Measurements from ENCODE around the gene MRGPRF.

The MRGPRF gene

GRCh38 chr11:69007975-69008381, 5.1 kb downstream of the MRGPRF start:
- Histone ChIP-seq H3K79me1 (ENCODE audit: low read length) (no peaks in the 10 kb centered on the region), H2AK5ac (ENCODE audit: low read length) (no peak overlapping the region), H3K27me3 (ENCODE audit: insufficient read depth, low read length, poor library complexity) (no peaks in the 10 kb centered on the region), H2BK5ac (ENCODE audit: low read length) (no peak overlapping the region), H2BK120ac (ENCODE audit: low read depth, low read length) (no peak overlapping the region), H3K4me2 (ENCODE audit: low read length) (no peak overlapping the region), H3K56ac (ENCODE audit: low read length) (no peak overlapping the region), H3K23ac (ENCODE audit: low read length) (no peak overlapping the region), H4K8ac (ENCODE audit: low read depth, low read length) (no peak overlapping the region), H3K79me2 (ENCODE audit: control insufficient read depth, insufficient read depth, low read length) (no peaks in the 10 kb centered on the region), H3K4me1 (ENCODE audit: control insufficient read depth, low read depth, low read length) (peaks cover 4% of the 10 kb centered on the region), H3K36me3 (ENCODE audit: control insufficient read depth, insufficient read depth, low read length) (no peaks in the 10 kb centered on the region), H3K27ac (ENCODE audit: low read depth, low read length) (no peak overlapping the region), H3K4me3 (ENCODE audit: low read length) (no peak overlapping the region), H3K9ac (ENCODE audit: low read length) (no peak overlapping the region), H2BK15ac (replicated peaks; ENCODE audit: low read depth) (no peak overlapping the region), H3K4ac (ENCODE audit: low read depth, low read length) (no peak overlapping the region), H4K5ac (ENCODE audit: low read length) (no peak overlapping the region), H3K18ac (ENCODE audit: low read length) (no peak overlapping the region)
- WGBS (ENCODE audit: extremely low coverage, insufficient coverage, low lambda C conversion rate): no CpG with 5 or more reads among the region's 8 CpGs
- DNase-seq: no peak

- Histone ChIP-seq H3K9ac (ENCODE audit: low read length) (no peak overlapping the region), H3K18ac (ENCODE audit: low read length) (no peak overlapping the region), H2BK120ac (ENCODE audit: low read depth, low read length) (no peak overlapping the region), H3K27ac (ENCODE audit: low read depth, low read length) (no peak overlapping the region), H4K5ac (ENCODE audit: low read length) (no peak overlapping the region), H3K79me1 (ENCODE audit: low read length) (no peaks in the 10 kb centered on the region), H3K79me2 (ENCODE audit: control insufficient read depth, insufficient read depth, low read length) (no peaks in the 10 kb centered on the region), H3K23ac (ENCODE audit: low read length) (no peak overlapping the region), H3K36me3 (ENCODE audit: control insufficient read depth, insufficient read depth, low read length) (no peaks in the 10 kb centered on the region), H3K56ac (ENCODE audit: low read length) (no peak overlapping the region), H3K4me1 (ENCODE audit: control insufficient read depth, low read depth, low read length) (peaks cover 4% of the 10 kb centered on the region), H3K4ac (ENCODE audit: low read depth, low read length) (no peak overlapping the region), H4K8ac (ENCODE audit: low read depth, low read length) (no peak overlapping the region), H3K4me3 (ENCODE audit: low read length) (no peak overlapping the region), H2BK5ac (ENCODE audit: low read length) (no peak overlapping the region), H3K27me3 (ENCODE audit: insufficient read depth, low read length, poor library complexity) (no peaks in the 10 kb centered on the region), H2BK15ac (replicated peaks; ENCODE audit: low read depth) (no peak overlapping the region), H3K4me2 (ENCODE audit: low read length) (no peak overlapping the region), H2AK5ac (ENCODE audit: low read length) (no peak overlapping the region)
- WGBS (ENCODE audit: extremely low coverage, insufficient coverage, low lambda C conversion rate): no CpG with 5 or more reads among the region's 12 CpGs
- no peak for DNase-seq
Measured at GRCh38 chr11:69006816-69007215, 6.2 kb downstream of the MRGPRF start.

DNA sequence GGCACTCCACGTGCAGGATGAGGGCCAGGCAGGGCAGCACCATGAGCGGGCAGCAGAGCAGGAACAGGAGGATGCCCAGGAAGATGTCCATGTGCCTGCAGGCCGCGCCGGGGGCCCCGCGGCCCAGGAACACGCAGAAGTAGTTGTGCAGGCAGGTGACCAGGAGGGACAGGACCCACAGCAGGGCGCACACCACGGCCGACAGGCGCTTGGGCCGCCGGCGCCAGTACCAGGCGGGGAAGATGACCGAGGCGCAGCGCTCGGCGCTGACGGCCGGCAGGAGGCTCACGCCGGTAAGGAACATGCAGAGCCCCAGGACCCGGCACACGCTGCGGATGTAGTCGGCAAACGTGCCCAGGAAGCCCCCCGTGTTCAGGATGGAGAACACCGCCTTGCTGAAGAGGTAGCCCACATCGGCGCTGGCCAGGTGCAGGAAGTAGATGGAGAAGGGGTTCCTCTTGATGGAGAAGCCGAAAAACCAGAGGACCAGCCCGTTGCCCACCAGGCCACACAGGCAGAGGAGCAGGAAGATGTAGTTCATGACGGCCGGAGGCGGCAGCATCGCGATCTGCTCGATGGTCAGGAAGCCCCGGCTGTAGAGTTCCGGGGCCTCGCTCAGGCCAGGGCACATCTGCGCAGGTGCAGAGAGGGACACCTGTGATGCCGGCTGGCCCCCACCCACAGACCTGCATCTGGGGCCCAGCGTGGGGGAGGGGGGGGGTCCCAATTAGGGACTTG, 7.2 kb downstream of the MRGPRF start:
- H3K4ac ChIP-seq (ENCODE audit: low read depth, low read length): no peak overlapping the region
- no peak for DNase-seq
- WGBS (ENCODE audit: extremely low coverage, insufficient coverage, low lambda C conversion rate): no CpG with 5 or more reads among the region's 48 CpGs
- H2BK15ac ChIP-seq (replicated peaks; ENCODE audit: low read depth): no peak overlapping the region
- no peak overlapping the region for H3K4me3 ChIP-seq (ENCODE audit: low read length)
- H2BK120ac ChIP-seq (ENCODE audit: low read depth, low read length): no peak overlapping the region
- no peak overlapping the region for H4K8ac ChIP-seq (ENCODE audit: low read depth, low read length)
- H3K4me2 ChIP-seq (ENCODE audit: low read length): no peak overlapping the region
- H3K18ac ChIP-seq (ENCODE audit: low read length): no peak overlapping the region
- H3K79me1 ChIP-seq (ENCODE audit: low read length): no peaks in the 10 kb centered on the region
- H2AK5ac ChIP-seq (ENCODE audit: low read length): no peak overlapping the region
- H3K27me3 ChIP-seq (ENCODE audit: insufficient read depth, low read length, poor library complexity): no peaks in the 10 kb centered on the region
- no peaks in the 10 kb centered on the region for H3K79me2 ChIP-seq (ENCODE audit: control insufficient read depth, insufficient read depth, low read length)
- H3K36me3 ChIP-seq (ENCODE audit: control insufficient read depth, insufficient read depth, low read length): no peaks in the 10 kb centered on the region
- peaks cover 2% of the 10 kb centered on the region for H3K4me1 ChIP-seq (ENCODE audit: control insufficient read depth, low read depth, low read length)
- no peak overlapping the region for H3K27ac ChIP-seq (ENCODE audit: low read depth, low read length)
- H2BK5ac ChIP-seq (ENCODE audit: low read length): no peak overlapping the region
- H3K23ac ChIP-seq (ENCODE audit: low read length): no peak overlapping the region
- no peak overlapping the region for H3K9ac ChIP-seq (ENCODE audit: low read length)
- no peak overlapping the region for H4K5ac ChIP-seq (ENCODE audit: low read length)
- H3K56ac ChIP-seq (ENCODE audit: low read length): no peak overlapping the region

DNA sequence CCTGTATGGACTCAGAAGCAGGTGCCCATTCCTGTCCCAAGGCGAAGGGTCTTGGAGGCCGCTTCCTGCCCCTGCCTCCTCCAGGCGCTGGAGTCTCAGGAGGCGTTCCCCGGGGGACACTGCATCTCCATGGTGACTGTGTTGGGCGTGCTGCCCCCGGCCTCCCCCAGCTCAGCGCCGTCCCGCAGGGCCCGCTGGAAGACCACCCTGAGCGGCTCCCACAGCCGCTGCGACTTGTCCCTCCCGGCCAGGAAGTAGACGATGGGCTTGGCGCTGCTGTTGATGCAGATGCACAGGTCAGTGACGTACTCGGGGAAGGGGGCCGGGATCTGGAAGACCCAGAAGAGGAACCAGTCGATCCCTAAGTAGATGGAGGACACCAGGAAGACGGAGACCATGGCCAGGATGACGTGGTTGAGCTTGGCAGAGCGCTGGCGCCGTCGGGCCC, 7.8 kb downstream of the MRGPRF start:
- Histone ChIP-seq H3K79me1 (ENCODE audit: low read length) (no peaks in the 10 kb centered on the region), H3K27me3 (ENCODE audit: insufficient read depth, low read length, poor library complexity) (no peaks in the 10 kb centered on the region), H3K9ac (ENCODE audit: low read length) (no peak overlapping the region), H3K56ac (ENCODE audit: low read length) (no peak overlapping the region), H2BK5ac (ENCODE audit: low read length) (no peak overlapping the region), H3K4ac (ENCODE audit: low read depth, low read length) (no peak overlapping the region), H3K4me1 (ENCODE audit: control insufficient read depth, low read depth, low read length) (no peaks in the 10 kb centered on the region), H4K8ac (ENCODE audit: low read depth, low read length) (no peak overlapping the region), H3K79me2 (ENCODE audit: control insufficient read depth, insufficient read depth, low read length) (no peaks in the 10 kb centered on the region), H2AK5ac (ENCODE audit: low read length) (no peak overlapping the region), H3K36me3 (ENCODE audit: control insufficient read depth, insufficient read depth, low read length) (no peaks in the 10 kb centered on the region), H2BK120ac (ENCODE audit: low read depth, low read length) (no peak overlapping the region), H3K27ac (ENCODE audit: low read depth, low read length) (no peak overlapping the region), H2BK15ac (replicated peaks; ENCODE audit: low read depth) (no peak overlapping the region), H3K4me2 (ENCODE audit: low read length) (no peak overlapping the region), H3K23ac (ENCODE audit: low read length) (no peak overlapping the region), H3K4me3 (ENCODE audit: low read length) (no peak overlapping the region), H3K18ac (ENCODE audit: low read length) (no peak overlapping the region), H4K5ac (ENCODE audit: low read length) (no peak overlapping the region)
- no peak for DNase-seq
- no CpG with 5 or more reads among the region's 27 CpGs for WGBS (ENCODE audit: extremely low coverage, insufficient coverage, low lambda C conversion rate)

- Histone ChIP-seq H3K4me1 (ENCODE audit: control insufficient read depth, low read depth, low read length) (no peaks in the 10 kb centered on the region), H4K5ac (ENCODE audit: low read length) (no peak overlapping the region), H3K4me2 (ENCODE audit: low read length) (no peak overlapping the region), H2BK120ac (ENCODE audit: low read depth, low read length) (no peak overlapping the region), H3K4ac (ENCODE audit: low read depth, low read length) (no peak overlapping the region), H3K56ac (ENCODE audit: low read length) (no peak overlapping the region), H3K9ac (ENCODE audit: low read length) (no peak overlapping the region), H3K79me2 (ENCODE audit: control insufficient read depth, insufficient read depth, low read length) (no peaks in the 10 kb centered on the region), H3K36me3 (ENCODE audit: control insufficient read depth, insufficient read depth, low read length) (no peaks in the 10 kb centered on the region), H2BK5ac (ENCODE audit: low read length) (no peak overlapping the region), H3K18ac (ENCODE audit: low read length) (no peak overlapping the region), H2BK15ac (replicated peaks; ENCODE audit: low read depth) (no peak overlapping the region), H3K27ac (ENCODE audit: low read depth, low read length) (no peak overlapping the region), H2AK5ac (ENCODE audit: low read length) (no peak overlapping the region), H3K27me3 (ENCODE audit: insufficient read depth, low read length, poor library complexity) (no peaks in the 10 kb centered on the region), H3K4me3 (ENCODE audit: low read length) (no peak overlapping the region), H3K23ac (ENCODE audit: low read length) (no peak overlapping the region), H4K8ac (ENCODE audit: low read depth, low read length) (no peak overlapping the region), H3K79me1 (ENCODE audit: low read length) (no peaks in the 10 kb centered on the region)
- DNase-seq: no peak
- no CpG with 5 or more reads among the region's 13 CpGs for WGBS (ENCODE audit: extremely low coverage, insufficient coverage, low lambda C conversion rate)
Measured at GRCh38 chr11:69004411-69005182, 8.4 kb downstream of the MRGPRF start.
